ENCODE data around the gene ZBTB17.

GRCh38 chr1:15954316-15954715 lies 21.6 kb downstream of the ZBTB17 start:
- TF ChIP-seq CTCF (IDR thresholded peaks at IDR 0.05; ENCODE audit: poor library complexity) (no peak), EZH2phosphoT487 (IDR thresholded peaks at IDR 0.05; ENCODE audit: low read depth, severe bottlenecking, unreplicated experiment) (no peak), EZH2 (IDR thresholded peaks at IDR 0.05; ENCODE audit: borderline replicate concordance) (no peak)

All from hepatocyte (in vitro differentiated cells).